Measurements from ENCODE around the gene PRSS21.

Gene PRSS21

GRCh38 chr16:2858245-2859025, 41.4 kb downstream of the PRSS21 start:
- H3K27ac ChIP-seq, result peak overlapping the region; percentile 60
- peak; percentile 30 for TF ChIP-seq CTCF (conservative IDR thresholded peaks at IDR 0.05)

DNA sequence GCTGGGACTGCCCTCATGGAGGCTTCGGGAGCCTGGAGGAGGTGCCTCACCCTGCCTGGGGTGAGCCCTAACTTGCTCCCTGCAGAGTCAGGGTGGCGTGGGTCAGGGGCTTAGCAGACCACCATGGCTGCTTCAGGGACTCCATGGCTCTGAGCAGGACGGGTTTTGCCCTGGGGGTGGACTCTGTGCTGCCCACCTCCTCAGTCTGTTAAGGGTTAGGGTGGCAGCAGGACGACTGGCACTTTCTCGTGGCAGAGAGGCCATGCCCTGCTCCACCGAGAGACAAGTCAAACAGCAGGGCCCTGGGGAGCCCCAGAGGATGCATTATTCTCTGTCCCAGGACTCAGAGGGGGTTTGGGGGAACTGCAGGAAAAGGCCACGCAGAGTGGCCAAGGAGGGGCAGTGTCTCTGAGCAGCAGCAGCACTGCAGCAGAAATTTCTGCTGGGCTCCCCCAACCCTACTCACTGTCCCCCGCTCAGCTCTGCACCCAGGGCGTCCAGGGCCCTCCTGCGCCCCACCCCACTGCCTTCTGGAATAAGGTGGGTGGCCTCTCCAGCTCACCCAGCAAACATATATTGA, 42.7 kb downstream of the PRSS21 start:
- H3K27ac ChIP-seq, result no peak overlapping the region
- TF ChIP-seq CTCF (conservative IDR thresholded peaks at IDR 0.05), result no peak

DNA sequence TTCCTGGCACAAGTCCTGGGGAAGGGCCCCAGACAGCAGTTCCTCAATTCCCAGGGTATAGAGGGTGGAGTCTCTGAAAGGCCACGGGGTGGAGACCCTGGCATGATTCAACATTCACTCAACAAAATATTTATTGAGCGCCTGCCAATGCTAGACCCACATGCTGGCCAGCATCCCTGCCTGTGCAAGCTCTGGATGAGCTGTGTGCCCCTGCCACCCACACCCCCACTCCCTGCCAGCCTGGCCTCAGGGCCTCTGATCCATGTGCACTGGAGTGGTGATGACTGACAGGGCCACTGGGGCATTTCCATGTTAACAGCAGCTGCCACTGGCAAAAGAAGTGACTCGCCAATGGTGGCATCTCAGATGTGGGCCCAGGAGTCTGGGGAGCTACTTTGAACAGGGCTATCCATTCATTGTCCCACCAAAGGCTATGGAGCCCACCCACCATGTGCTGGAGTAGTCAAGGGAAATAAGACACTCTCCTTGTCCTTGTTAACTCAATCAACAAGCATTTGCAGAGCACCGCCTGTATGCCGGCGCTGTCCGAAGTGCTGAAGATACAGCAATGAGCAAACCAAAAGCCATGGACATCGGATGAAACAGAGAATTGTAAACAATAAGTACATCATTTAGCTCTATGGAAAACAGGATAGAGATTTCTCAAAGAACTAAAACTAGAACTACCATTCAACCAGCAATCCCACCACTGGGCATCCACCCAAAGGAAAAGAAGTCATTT, 44.0 kb downstream of the PRSS21 start:
- TF ChIP-seq CTCF (conservative IDR thresholded peaks at IDR 0.05), result no peak
- H3K27ac ChIP-seq, result no peak overlapping the region

- TF ChIP-seq CTCF (conservative IDR thresholded peaks at IDR 0.05), result no peak
Measured at GRCh38 chr16:2865651-2866050, 48.6 kb downstream of the PRSS21 start.

GRCh38 chr16:2866431-2866830, 49.4 kb downstream of the PRSS21 start:
- TF ChIP-seq CTCF (conservative IDR thresholded peaks at IDR 0.05), result no peak
- H3K27ac ChIP-seq, result no peak overlapping the region

More at GRCh38 chr16:2865651-2866050, 48.6 kb downstream of the PRSS21 start:
- H3K27ac ChIP-seq, result no peak overlapping the region

GRCh38 chr16:2867661-2867986, 50.6 kb downstream of the PRSS21 start:
- H3K27ac ChIP-seq, result peak overlapping the region; percentile 83
- no peak for TF ChIP-seq CTCF (conservative IDR thresholded peaks at IDR 0.05)

DNA sequence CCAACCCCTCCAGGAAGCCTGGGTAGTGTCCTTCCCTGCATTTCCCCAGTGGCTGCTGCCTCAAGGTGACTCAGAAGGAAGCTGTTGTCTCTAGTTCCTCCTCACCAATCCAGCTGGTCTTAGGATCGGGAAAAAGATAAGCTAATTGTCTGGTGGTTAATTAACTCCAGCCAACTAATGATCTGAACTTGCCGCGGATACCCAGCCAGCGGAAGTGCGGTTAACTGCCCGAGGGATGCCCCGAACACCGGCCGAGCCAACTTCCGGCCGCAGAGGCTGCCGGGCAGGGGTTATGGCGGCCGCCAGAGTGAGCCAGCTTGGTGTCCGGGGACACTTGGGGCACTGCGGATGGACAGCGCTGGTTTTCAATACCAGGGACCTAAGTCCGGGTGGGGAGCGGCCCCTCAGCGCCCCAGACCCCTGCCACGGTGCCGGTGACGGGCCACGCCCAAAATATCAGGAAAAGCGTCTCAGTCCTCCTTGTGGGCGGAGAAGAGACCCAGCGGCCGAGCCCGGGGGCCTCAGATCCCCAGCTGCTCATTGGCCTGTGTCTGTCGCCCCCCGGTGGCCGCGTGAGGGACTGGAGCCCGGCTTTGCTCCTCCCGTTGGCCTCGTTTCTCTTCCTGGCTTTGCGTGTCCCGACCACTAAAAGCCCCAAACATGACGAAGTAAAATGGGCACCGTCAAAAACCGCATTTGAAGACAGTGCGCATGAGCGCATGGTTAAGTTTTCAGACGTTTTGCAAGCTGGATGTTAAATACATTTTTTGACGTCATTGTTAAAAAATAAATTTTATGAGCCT, 51.2 kb downstream of the PRSS21 start:
- TF ChIP-seq CTCF (conservative IDR thresholded peaks at IDR 0.05), result peak; percentile 91
- peak overlapping the region; percentile 83 for H3K27ac ChIP-seq

Measured in VCaP (cell line).